ENCODE data around the gene DNAH9.

Gene DNAH9

DNA sequence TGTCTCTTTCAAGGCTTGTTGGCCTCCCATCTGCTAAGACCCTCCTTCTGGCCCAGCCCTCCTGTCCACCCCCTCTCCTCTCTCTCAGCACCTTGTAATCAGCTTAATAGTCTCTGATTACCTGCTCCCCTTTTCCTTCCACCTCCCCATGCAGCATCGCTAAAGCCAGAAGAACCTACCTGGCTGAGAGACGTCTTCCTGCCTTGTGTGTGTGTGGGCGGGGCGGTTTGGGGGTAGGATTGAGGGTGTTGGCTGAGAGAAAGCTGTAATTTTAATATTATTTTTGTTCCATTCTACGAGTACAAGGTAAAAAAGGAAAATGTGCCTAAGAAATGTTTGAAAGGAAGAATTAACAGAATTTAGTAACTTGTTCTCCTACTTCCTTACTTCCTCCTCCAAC lies 3.4 kb downstream of the DNAH9 start:
- DNase-seq (ENCODE audit: extremely low spot score, insufficient read length, low read depth): no peak
- FAIRE-seq: no peak

DNA sequence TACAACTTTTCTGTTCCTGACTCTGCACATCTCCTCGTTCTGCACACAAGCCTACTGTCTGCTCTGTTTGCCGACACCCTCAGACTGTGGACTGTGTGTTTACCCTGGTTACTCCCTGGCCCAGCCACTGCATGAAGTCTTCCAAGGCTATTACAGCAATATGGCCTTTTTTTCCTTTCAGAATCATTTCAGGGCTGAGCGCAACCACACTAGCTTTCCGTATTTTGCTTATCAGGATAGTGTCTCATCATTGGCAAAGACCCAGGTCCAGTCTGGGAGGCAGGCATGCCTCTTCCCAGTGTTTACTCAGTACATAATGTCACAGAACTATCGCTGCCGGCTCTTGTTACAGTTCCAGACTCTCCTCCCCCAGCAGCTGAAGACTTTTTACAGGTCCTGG lies 10.1 kb downstream of the DNAH9 start:
- FAIRE-seq (no peak), DNase-seq (ENCODE audit: extremely low spot score, insufficient read length, low read depth) (no peak)

DNA sequence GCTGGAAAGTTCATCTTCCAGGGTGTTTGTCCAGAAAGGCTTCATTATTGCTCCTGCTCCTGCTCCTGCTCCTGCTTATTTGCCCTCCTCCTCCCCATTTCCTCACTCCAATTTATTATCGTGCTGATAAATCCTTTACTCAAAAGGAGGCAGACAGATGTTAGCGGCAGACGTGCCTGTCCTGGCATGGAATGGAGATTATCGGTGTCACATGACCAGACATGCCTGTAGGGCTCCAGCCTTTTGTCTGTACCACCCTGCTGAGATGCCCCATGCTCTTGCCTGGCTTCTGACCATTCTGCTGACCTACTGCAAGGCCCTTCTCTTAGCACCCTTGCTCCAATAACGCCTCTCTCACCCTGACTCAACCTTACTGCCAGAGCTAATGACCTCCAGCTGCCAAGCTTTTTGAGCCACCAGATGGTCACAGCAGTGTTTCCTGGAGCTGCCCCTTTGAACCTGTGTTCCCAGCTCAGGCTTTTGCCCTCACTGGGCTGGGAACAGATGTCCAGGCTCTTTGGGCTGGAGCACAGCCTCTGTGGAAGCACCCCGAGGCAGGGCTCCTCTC lies 12.8 kb downstream of the DNAH9 start:
- FAIRE-seq (no peak), DNase-seq (ENCODE audit: extremely low spot score, insufficient read length, low read depth) (no peak)

DNA sequence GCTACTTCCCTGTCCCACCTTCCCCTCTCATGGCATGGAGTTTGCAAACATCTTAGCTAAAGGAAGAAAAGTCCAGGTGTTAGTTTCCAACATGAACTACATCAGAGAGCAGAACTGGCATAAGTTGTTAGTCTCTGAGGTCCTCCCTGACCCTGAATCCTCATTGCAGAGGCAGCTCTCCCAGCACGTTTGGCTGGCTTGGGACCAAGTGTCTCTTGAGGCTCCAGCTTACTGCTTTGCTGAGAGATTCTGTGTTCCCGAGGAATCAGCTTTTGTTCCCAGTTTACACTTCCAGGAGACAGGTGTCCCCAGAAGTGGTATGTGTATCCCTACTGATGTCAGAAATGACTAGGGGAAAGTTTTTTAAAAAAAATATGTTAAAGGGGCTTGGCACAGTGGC lies 14.7 kb downstream of the DNAH9 start:
- FAIRE-seq (no peak), DNase-seq (ENCODE audit: extremely low spot score, insufficient read length, low read depth) (no peak)

DNA sequence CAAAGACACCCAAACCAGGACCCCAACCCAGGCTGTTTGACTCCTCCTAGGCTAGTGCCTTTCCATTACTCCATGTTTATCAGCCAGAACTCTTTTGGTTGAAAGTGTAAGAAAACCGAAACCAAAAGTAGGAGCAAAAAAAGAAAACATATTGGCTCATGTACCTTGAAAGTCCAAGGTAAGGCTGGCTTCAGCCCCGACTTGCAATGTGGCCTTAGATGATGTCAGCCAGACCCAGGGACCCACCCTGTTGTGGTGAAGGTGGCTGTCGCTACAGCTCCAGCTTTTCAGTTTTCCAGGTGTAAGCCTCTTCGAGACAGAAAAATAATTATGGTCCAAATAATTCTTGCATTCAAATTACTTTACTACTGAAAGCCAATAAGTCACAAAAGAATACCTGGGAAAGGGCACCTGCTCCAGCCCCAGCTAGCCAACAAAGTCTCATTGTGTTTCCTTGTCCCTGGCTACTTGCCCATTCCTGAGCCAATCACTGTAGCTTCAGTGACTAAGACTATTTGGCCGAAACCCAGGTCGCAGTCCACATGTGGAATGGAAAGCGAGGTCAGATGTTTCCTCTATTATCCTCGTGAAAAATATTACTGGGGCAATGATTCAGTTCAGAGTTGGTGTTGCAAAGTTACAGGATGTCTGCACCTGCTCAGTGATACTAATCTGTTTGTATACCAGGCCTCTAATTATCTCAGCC lies 20.7 kb downstream of the DNAH9 start:
- DNase-seq (ENCODE audit: extremely low spot score, insufficient read length, low read depth) (no peak), FAIRE-seq (no peak)

DNA sequence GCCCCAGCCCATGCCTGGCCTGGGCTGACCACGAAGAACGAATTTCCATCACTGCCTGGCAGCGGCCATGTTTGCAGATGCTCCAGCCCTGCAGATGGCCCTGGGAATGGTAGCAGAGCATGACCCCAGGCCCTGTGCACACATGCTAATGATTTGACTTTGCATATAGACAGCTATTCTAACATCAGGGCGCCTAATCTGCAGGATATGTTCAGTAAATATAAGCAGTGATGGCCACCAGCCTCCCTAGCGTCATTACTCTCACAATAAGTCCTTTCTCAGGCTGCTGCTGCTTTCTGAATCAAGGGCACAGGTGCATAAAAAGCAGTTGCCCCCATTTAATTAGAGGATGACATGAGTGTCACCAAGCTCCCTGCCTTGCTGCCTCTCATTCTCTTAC lies 24.2 kb downstream of the DNAH9 start:
- no peak for FAIRE-seq
- no peak for DNase-seq (ENCODE audit: extremely low spot score, insufficient read length, low read depth)

DNA sequence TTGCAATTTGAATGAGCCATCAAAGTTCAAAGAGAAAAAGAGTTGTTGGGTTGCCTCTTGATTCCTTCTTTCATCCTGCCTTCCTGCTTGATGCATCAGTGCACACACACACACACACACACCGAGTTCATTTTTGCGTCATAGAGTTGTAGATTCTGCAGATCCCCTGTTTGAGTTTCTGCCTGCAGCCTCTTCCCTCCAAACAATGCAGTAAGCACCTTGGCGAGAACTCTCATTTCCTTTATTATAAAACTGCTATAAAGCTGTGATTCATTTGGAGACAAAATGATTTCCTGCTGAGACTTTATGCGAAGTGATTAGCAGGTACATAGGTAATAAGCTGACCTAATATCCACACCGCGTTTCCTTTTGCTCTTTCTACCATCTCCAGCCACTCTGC lies 26.7 kb downstream of the DNAH9 start:
- no peak for DNase-seq (ENCODE audit: extremely low spot score, insufficient read length, low read depth)
- FAIRE-seq: no peak

DNA sequence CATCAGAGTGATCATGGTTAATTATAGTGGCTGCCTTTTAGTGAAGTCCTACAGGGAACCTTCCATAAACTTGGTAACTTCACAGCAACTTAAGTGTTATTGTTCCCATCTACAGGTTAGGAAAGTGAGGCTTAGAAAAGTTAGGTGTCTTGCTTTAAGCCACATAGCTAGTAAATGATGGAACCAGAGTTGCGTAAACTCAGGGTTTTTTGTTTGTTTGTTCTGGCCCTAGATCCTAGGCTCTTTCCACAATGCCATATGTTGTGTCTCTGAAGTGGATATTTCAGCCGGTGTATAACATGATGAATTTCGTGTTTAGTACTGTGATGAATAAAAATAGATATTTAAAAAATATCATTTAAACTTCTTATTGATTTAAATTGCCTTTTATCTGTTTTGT lies 27.6 kb downstream of the DNAH9 start:
- FAIRE-seq (no peak), DNase-seq (ENCODE audit: extremely low spot score, insufficient read length, low read depth) (no peak)

DNA sequence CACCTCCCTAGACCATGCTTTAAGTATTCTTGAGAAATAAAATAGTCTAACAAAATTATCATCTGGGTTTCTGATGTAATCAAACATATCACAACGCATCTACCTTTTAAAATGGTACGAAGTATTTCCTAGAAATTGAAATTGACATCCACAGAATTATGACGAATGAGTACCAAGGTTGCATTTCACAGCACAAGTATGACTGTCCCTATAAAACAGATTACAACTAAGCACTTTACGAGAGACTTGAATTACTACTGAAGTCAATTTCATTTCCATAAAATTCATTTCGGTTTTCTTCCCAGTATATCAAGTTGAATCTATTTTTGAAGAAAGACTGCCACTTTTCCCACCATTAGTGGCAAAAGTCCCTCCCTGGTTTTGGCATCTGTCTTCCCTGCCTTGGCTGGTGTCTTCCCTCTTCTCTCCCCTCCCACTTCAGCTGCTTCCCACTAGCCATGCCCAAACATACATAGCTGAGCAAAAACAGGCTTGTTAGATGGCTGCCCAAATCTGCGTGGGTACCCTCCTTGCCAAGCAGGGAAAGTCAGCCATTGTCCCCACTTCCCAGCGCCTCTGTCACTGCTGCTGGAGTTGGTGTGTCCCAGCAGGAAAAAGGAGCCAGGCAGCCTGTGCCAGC lies 29.2 kb downstream of the DNAH9 start:
- no peak for DNase-seq (ENCODE audit: extremely low spot score, insufficient read length, low read depth)

DNA sequence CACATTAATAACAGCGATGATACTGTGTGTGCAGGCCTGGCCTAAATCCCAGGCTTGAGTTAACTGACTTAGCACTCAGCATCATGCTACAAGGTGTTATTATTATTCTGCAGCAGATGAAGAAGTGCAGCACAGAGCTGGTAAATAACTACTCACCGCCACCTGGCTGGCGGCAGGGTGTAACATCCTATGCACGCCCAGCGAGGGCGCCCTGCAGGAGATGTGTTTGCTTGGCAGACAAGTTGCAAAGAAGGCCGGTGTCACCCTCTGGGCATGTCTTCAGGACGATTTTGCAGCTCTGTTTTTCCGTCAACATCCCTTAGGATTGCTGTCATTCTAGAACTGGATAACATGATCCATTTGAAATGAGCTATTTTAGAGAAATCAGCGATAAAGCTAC lies 30.1 kb downstream of the DNAH9 start:
- FAIRE-seq (no peak), DNase-seq (ENCODE audit: extremely low spot score, insufficient read length, low read depth) (no peak)

More for the DNA sequence above, 29.2 kb downstream of the DNAH9 start:
- no peak for FAIRE-seq

DNA sequence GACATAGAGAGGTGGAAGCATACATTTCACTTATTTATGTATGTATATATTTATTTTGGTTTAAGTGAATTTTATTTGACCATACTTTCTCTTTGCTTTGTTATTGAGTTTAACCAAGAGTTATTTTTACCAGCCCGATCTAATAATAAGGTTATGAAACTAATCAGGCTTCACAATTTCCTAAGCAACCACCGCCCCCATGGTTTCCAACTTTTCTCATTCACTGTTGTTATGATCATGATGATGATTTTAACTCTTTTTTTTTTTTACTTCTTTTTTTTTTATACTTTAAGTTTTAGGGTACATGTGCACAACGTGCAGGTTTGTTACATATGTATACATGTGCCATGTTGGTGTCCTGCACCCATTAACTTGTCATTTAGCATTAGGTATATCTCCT lies 30.6 kb downstream of the DNAH9 start:
- FAIRE-seq (no peak), DNase-seq (ENCODE audit: extremely low spot score, insufficient read length, low read depth) (no peak)

DNA sequence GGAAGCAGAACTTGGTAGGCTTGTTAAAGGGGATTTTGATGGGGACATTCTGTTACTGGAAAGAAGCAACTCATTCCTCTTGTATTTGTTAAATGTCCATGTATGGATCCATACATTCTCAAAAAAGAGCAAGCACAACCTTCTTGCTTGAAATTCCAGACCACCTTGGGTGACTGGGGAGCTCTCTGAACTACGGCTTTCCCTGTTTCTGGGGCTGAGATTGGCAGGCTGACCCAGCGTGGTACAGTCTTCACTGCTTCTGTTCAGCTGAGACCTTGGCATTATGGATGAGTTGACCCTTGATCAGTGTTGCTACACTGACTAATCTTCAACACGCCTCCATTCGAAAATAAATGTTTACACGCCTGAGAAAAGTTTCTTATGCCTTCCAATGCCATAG lies 38.5 kb downstream of the DNAH9 start:
- DNase-seq (ENCODE audit: extremely low spot score, insufficient read length, low read depth): no peak
- FAIRE-seq: no peak

DNA sequence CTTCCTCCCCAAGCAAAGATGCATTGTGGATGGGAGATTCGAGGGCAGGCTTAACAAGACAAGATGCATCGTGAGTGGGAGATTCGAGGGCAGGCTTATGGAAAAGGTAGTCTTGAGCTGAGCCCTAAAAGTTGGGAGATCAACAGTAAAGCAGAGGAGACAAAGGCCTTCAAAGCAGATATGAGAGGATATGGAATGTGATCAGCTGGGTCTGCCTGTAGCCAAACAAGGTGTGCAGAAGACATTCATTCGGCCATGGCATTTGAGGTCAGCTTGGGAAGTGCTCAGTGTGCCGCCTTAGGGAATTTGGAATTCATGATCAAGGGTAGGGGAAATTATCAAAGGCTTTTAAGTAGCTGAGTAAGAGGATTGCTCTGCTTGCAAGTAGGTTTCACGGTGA lies 39.5 kb downstream of the DNAH9 start:
- DNase-seq (ENCODE audit: extremely low spot score, insufficient read length, low read depth) (no peak), FAIRE-seq (no peak)

DNA sequence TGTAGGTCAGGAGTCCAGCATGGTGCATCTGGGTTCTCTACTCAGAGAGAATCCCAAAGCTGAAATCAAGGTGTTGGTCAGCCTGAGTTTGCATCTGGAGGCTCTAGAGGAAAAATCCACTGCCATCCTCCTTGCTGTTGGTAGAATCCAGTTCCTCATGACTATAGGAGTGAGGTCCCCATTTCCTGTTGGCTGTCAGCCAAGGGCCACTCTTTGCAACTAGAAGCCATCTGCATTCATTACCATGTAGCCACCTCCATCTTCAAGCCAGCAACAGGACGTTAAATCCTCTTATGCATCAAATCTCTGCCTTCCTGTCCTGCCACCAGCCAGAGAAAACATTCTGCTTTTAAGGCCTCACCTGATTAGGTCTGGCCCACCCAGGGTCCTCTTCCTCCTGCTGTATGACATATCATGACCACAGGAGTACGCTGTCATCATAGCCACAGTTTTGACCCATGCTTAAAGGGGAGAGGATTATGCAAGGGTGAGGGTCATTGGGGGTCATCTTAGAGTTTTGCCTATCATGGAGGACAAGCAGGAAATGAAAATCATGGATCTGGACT lies 40.5 kb downstream of the DNAH9 start:
- no peak for FAIRE-seq
- DNase-seq (ENCODE audit: extremely low spot score, insufficient read length, low read depth): no peak

DNA sequence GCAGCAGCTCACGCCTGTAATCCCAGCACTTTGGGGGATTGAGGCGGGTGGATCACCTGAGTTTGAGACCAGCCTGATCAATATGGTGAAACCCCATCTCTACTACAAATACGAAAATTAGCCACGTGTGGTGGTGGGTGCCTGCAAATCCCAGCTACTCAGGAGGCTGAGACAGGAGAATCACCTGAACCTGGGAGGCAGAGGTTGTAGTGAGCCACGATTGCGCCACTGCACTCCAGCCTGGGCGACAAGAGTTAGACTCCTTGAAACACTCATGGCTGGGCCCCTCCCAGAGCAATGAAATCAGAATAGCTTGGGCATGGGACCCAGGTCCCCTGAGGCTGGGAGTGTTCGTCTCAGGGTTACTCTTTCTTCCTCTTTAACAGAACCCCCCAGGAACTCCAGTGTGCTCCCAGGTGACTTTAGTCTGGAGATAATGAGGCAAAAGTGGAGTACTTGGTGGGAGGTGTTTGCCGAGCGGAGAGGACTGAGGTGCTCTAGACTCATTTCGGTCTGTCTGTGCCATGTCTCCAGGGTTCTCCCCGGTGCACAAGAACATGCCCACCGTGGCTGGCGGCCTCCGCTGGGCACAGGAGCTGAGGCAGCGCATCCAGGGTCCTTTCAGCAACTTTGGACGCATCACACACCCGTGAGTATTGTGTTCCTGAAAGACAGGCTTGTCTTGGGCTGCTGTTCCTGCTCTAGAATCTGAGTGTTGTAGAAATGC lies 41.6 kb downstream of the DNAH9 start:
- FAIRE-seq: no peak
- DNase-seq (ENCODE audit: extremely low spot score, insufficient read length, low read depth): no peak

DNA sequence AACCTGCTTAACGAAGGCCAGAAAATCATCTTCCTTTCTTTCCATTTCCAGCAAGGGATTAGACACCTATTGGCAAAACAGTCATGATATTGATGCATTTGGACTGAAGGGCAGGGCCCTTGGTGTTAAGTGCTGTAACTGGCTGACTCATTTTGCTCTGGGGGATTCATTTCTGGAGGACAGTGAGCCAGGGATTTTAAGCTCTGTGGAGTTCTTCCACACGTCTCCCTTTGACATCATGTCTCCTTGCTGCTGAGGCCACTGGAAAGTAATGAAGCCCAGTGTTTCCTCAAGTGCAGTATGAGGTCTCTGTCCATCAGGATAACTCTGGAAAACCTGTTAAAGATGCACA lies 42.2 kb downstream of the DNAH9 start:
- no peak for FAIRE-seq

DNA sequence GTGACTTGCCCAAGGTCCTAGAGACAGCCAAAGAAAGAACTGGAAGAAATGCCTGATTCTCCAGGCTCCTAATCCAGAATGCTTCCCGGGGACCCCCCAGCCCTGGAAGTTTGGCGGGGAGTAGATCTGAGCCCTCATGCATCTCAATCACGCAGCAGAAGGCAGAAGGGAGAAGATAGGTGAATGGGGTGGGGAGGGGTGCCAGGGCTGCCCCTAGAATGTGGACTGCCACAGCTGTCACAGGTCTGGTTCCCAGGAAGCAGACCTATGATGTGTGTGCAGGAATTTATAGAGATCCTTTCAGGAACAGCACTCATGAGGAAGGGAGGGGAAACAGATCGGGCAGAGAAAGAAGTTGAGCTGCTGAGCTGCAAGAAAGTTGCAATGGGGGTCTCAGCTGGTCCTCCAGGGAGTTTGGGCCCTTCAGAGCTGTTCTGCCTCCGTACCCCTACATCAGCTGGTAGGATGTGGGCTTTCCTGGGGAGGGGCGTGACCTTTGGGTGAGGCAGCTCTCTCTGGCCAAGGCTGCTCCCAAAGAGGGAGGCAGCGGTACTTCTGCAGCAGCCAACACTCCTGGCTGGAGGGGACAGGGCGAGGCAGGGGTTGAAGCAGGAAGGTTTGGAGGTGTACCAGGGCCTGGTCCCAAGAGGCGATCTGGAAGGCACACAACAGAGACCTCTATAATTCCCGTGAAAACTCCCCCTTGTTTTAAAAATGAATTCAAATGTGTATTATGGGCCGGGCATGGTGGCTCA lies 43.4 kb downstream of the DNAH9 start:
- DNase-seq (ENCODE audit: extremely low spot score, insufficient read length, low read depth): no peak
- no peak for FAIRE-seq

More for the DNA sequence above, 42.2 kb downstream of the DNAH9 start:
- DNase-seq (ENCODE audit: extremely low spot score, insufficient read length, low read depth): no peak

DNA sequence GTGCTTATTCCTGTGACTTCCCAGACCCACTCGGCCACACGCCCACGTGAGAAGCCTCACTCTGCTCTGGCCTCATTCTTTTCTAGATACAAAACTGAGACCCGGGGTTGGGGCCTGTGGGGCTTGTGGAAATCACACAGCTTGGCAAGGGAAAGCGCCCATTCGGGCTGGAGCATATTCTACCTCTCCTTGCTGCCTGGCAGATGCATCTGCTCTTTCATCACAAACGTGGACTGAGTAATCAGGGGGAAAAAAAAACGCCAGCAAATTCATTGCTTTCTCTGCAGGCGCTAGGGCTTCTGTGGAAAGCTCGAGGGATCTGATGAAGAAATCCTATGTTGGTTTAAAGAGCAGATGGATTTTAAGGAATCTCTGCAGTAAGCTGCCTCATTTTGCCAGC lies 44.4 kb downstream of the DNAH9 start:
- DNase-seq (ENCODE audit: extremely low spot score, insufficient read length, low read depth) (no peak), FAIRE-seq (no peak)

DNA sequence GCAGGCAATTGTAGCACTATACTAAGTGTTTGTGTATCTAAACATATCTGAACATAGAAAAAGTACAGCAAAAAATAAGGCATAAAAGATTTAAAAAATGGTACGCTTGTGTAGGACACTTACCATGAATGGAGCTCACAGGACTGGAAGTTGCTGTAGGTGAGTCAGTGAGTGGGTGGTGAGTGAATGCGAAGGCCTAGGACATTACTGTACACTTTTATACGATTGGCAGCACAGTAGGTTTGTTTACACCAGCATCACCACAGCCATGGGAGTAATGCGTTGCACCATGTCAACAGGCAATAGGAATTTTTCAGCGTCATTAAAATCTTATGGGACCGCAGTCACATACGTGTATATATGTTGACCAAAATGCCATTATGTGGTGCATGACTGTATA lies 45.6 kb downstream of the DNAH9 start:
- FAIRE-seq (no peak), DNase-seq (ENCODE audit: extremely low spot score, insufficient read length, low read depth) (no peak)
